Panc1 (cell line): ENCODE data around the gene EDAR. TPM values are rescaled to one million over a fixed set of nuclear protein-coding genes. Genes with fewer than 3 reads are reported as not detected.

Source experiments
- ATAC-seq: fragments of 200-7000 bp; cut with Tn5 transposase; 2 replicates; pipeline ENCODE4 v1.9.1; 2020; ENCODE audit warnings: mild to moderate bottlenecking, moderate library complexity
- BruUV-seq: library from RNA; stranded (reverse); fragments of 400-500 nt; replicated peaks from 2 replicates; lab custom pipeline; 2021; lab: Mats Ljungman, UMichigan
- CTCF ChIA-PET: fragments of 300-600 bp; sonication (Branson Sonifier 250); formaldehyde crosslinking; loops from one replicate; lab custom pipeline; 2022; ENCODE audit warnings: antibody characterized with exemption; lab: Charles Lee
- POLR2A ChIA-PET: fragments of 300-600 bp; sonication (Branson Sonifier 250); formaldehyde crosslinking; loops from one replicate; lab custom pipeline; 2022; ENCODE audit warnings: antibody characterized with exemption; lab: Charles Lee
- DNase-seq: peaks from one replicate; pipeline ENCODE4 v3.0.0-alpha.2; 2010; ENCODE audit warnings: low read depth, low spot score
- H3K27ac ChIP-seq: 2 replicates; pipeline ENCODE4 v1.5.1; 2011; ENCODE audit warnings: mild to moderate bottlenecking, low read length, inconsistent platforms
- H3K27me3 ChIP-seq: fragments of 200-500 bp; sonication (Bioruptor generic); 2 replicates; pipeline ENCODE4 v1.6.0; 2014; ENCODE audit warnings: low read length, inconsistent platforms; ENCODE audit not compliant: control insufficient read depth, insufficient read depth
- H3K36me3 ChIP-seq: fragments of 200-500 bp; sonication (Bioruptor generic); 2 replicates; pipeline ENCODE4 v1.5.1; 2014; ENCODE audit warnings: inconsistent platforms, mild to moderate bottlenecking, low read length, moderate library complexity; ENCODE audit not compliant: control insufficient read depth, insufficient read depth
- H3K4me1 ChIP-seq: 2 replicates; pipeline ENCODE4 v1.5.1; 2011; ENCODE audit warnings: inconsistent platforms, mild to moderate bottlenecking, low read length, moderate library complexity; ENCODE audit not compliant: control insufficient read depth, insufficient read depth
- H3K4me3 ChIP-seq, 2 experiments: 2 replicates each; pipeline ENCODE4 v1.5.1; 2011 to 2012; ENCODE audit warnings: low read depth in 2 of 2, low read length in 2 of 2, mild to moderate bottlenecking in 2 of 2, inconsistent platforms in 1 of 2, moderate library complexity in 1 of 2
- H3K9me3 ChIP-seq: fragments of 200-500 bp; sonication (Bioruptor generic); 2 replicates; pipeline ENCODE4 v1.5.1; 2014; ENCODE audit warnings: low read depth, mild to moderate bottlenecking, inconsistent platforms, low read length, moderate library complexity; ENCODE audit not compliant: control insufficient read depth, insufficient read depth
- POLR2AphosphoS5 ChIP-seq: IDR thresholded peaks from 2 replicates; pipeline ENCODE4 v1.6.1; 2012; ENCODE audit warnings: mild to moderate bottlenecking, low read depth, low read length, moderate library complexity
- SIN3A ChIP-seq: IDR thresholded peaks from 2 replicates; pipeline ENCODE4 v1.6.1; 2012; ENCODE audit warnings: low read depth, mild to moderate bottlenecking, low read length, moderate library complexity, borderline replicate concordance; ENCODE audit not compliant: insufficient read depth
- TCF7L2 ChIP-seq: IDR thresholded peaks from 2 replicates; pipeline ENCODE4 v1.6.1; 2011; ENCODE audit warnings: mild to moderate bottlenecking, low read depth, low read length, inconsistent platforms
- in situ Hi-C: cut with HindIII; loops from 2 replicates; pipeline ENCODE4 v1.10.0; 2016; ENCODE audit warnings: low sequenced_read_pairs, low pct_unique_long_range_greater_than_20kb
- intact Hi-C: fragments of 100-400 bp; cut with micrococcal nuclease; formaldehyde crosslinking; loops from one replicate; pipeline ENCODE4 v1.10.0; 2022; ENCODE audit not compliant: unreplicated experiment
- total RNA-seq: library from RNA; stranded (reverse); gene quantifications from one replicate; pipeline ENCODE4 v1.2.1, GENCODE V29; 2021; ENCODE audit not compliant: unreplicated experiment
- TF ChIP-seq, protein P1 (sequence below): fragments of 450-650 bp; IDR thresholded peaks from 2 replicates; pipeline ENCODE4 v1.5.1; 2017; ENCODE audit warnings: mild to moderate bottlenecking
- TF ChIP-seq, protein P2 (sequence below), 2 experiments: IDR thresholded peaks; 2 replicates each; pipeline ENCODE4 v1.6.1; 2011 to 2012; ENCODE audit warnings: low read depth in 2 of 2, control low read depth in 1 of 2, low read length in 1 of 2, mild to moderate bottlenecking in 1 of 2, moderate library complexity in 1 of 2; ENCODE audit not compliant: insufficient read depth in 1 of 2

EDAR gene
- total RNA-seq, 1 experiment from 2014 or later: not detected

DNA sequence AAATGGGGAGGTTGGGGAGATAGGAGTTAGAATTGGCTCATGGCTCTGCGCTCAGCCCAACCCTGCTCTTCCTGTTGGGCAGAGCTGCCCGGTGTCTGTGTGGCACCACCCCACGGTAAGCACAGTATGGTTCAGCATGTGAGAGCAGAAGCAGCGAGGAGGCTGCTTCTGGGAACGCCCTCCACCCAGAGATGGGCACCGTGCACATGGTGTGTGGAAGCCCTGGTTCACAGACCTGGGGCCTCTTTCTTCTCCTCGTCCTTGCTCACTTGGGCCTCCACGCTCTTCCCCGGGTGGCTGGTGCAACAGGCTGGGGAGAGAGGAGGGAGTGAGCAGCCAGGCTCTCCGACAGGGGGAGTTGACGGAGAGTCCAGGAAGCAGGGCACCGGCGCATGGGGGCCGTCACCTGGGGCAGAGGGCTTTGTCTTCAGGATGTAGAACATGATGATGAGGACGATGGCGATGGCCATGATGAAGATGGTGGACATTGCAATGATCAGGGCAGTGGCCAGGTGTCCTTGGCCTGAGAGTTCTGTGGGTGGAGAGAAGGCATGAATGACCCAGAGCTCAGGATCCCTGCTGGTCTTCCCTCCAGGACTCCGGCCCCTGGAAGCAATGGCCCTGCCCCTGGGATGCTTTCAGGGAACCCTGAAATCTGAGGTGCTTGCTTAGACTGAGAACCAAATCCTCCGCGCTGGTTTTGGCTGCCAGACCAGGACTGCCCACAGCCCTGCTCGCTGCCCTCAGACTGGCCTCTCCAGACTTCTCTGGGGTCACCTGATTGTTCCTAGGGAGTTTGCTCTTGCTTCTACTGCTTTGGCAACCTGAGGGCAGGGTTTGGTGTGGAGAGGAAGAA lies 78.3 kb downstream of the EDAR start:
- DNase-seq (no peak), ATAC-seq (no peak; the same call in 1 of the 2 replicates)
- Histone ChIP-seq H3K9me3 (no peaks in the 10 kb centered on the region), H3K27me3 (no peaks in the 10 kb centered on the region), H3K4me3 (no peak overlapping the region), H3K4me1 (no peaks in the 10 kb centered on the region), H3K27ac (no peak overlapping the region), H3K36me3 (no peaks in the 10 kb centered on the region)
- TF ChIP-seq, protein P1, sequence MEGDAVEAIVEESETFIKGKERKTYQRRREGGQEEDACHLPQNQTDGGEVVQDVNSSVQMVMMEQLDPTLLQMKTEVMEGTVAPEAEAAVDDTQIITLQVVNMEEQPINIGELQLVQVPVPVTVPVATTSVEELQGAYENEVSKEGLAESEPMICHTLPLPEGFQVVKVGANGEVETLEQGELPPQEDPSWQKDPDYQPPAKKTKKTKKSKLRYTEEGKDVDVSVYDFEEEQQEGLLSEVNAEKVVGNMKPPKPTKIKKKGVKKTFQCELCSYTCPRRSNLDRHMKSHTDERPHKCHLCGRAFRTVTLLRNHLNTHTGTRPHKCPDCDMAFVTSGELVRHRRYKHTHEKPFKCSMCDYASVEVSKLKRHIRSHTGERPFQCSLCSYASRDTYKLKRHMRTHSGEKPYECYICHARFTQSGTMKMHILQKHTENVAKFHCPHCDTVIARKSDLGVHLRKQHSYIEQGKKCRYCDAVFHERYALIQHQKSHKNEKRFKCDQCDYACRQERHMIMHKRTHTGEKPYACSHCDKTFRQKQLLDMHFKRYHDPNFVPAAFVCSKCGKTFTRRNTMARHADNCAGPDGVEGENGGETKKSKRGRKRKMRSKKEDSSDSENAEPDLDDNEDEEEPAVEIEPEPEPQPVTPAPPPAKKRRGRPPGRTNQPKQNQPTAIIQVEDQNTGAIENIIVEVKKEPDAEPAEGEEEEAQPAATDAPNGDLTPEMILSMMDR: no peak
- no peak for TF ChIP-seq TCF7L2
- TF ChIP-seq POLR2AphosphoS5: no peak
- ChIA-PET POLR2A (no interaction called here), CTCF (no interaction called here)
- intact Hi-C loops (no loop called here), in situ Hi-C loops (no loop called here)
- BruUV-seq: no TSS peak

DNA sequence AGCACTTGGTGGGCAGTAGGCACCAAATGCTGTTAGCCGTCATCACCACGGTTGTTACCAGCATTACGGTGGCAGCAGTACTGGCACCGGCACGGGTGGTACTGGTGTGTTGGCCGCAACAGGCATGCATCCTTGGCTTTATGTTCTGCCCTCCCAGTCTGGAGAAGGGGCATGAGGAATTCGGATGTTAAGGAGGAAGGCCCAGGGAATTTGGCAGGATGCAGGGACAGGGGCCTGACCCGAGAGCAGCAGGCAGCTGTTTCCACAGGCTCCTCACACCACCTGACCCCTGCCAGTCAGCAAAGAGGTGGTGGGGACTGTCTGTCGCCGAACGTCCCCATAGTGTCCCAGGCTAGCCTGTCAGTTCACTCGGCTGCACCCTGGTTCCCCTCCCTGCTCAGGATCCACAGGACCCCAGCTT lies 79.0 kb downstream of the EDAR start:
- DNase-seq: no peak
- TF ChIP-seq TCF7L2 (no peak), POLR2AphosphoS5 (no peak), SIN3A (no peak)
- TF ChIP-seq, protein P1: no peak
- TF ChIP-seq, protein P2, sequence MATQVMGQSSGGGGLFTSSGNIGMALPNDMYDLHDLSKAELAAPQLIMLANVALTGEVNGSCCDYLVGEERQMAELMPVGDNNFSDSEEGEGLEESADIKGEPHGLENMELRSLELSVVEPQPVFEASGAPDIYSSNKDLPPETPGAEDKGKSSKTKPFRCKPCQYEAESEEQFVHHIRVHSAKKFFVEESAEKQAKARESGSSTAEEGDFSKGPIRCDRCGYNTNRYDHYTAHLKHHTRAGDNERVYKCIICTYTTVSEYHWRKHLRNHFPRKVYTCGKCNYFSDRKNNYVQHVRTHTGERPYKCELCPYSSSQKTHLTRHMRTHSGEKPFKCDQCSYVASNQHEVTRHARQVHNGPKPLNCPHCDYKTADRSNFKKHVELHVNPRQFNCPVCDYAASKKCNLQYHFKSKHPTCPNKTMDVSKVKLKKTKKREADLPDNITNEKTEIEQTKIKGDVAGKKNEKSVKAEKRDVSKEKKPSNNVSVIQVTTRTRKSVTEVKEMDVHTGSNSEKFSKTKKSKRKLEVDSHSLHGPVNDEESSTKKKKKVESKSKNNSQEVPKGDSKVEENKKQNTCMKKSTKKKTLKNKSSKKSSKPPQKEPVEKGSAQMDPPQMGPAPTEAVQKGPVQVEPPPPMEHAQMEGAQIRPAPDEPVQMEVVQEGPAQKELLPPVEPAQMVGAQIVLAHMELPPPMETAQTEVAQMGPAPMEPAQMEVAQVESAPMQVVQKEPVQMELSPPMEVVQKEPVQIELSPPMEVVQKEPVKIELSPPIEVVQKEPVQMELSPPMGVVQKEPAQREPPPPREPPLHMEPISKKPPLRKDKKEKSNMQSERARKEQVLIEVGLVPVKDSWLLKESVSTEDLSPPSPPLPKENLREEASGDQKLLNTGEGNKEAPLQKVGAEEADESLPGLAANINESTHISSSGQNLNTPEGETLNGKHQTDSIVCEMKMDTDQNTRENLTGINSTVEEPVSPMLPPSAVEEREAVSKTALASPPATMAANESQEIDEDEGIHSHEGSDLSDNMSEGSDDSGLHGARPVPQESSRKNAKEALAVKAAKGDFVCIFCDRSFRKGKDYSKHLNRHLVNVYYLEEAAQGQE (IDR thresholded peaks at IDR 0.05; ENCODE audit: insufficient read depth in 1 of 2, low read depth in 2 of 2, low read length in 1 of 2): no peak
- H3K27me3 ChIP-seq: no peaks in the 10 kb centered on the region
- ChIA-PET CTCF (no interaction called here), POLR2A (no interaction called here)
- ATAC-seq: no peak
- H3K4me1 ChIP-seq: no peaks in the 10 kb centered on the region
- no peak overlapping the region for H3K27ac ChIP-seq
- no peaks in the 10 kb centered on the region for H3K9me3 ChIP-seq
- H3K36me3 ChIP-seq: no peaks in the 10 kb centered on the region
- H3K4me3 ChIP-seq: no peak overlapping the region
- intact Hi-C loops (no loop called here), in situ Hi-C loops (no loop called here)
- BruUV-seq: no TSS peak
